ENCODE results near the gene NRAS.

Gene NRAS

DNA sequence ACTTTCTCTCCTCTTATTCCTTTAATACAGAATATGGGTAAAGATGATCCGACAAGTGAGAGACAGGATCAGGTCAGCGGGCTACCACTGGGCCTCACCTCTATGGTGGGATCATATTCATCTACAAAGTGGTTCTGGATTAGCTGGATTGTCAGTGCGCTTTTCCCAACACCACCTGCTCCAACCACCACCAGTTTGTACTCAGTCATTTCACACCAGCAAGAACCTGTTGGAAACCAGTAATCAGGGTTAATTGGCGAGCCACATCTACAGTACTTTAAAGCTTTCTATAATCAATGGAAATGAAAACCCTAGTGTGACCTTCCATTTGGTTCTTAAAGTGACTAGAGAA, 643 bp downstream of the NRAS start:
- ChIA-PET CTCF (interaction anchor here (0.8 to 1.3 kb wide), 2 partner anchors 262 to 369 kb away, joined by 3 to 6 read pairs; no protein-coding TSS in a partner anchor), POLR2A (interaction anchor here (0.9 to 1.9 kb wide), 5 partner anchors 13 to 64 kb away, joined by 3 to 4 read pairs (median 3); partner anchors contain the start of genes AMPD1, DENND2C and SIKE1)
- Histone ChIP-seq H3K36me3 (ENCODE audit: control insufficient read depth in 2 of 2, insufficient read depth in 1 of 2, low read length in 2 of 2) (peaks cover 37 to 83% of the 10 kb centered on the region in 2 experiments), H3K9me3 (ENCODE audit: control insufficient read depth, insufficient read depth, low read depth, low read length) (no peaks in the 10 kb centered on the region), H3K27ac (ENCODE audit: extremely low read depth, low read depth, low read length) (0 out of 2 replicates have a peak overlapping the region, but pooled peaks have one; percentile 16), H3K4me3 (ENCODE audit: low read depth, low read length) (peak overlapping the region; percentile 96), H3K4me1 (ENCODE audit: control insufficient read depth, insufficient read depth, low read length) (no peaks in the 10 kb centered on the region)
- TF ChIP-seq, protein P1, sequence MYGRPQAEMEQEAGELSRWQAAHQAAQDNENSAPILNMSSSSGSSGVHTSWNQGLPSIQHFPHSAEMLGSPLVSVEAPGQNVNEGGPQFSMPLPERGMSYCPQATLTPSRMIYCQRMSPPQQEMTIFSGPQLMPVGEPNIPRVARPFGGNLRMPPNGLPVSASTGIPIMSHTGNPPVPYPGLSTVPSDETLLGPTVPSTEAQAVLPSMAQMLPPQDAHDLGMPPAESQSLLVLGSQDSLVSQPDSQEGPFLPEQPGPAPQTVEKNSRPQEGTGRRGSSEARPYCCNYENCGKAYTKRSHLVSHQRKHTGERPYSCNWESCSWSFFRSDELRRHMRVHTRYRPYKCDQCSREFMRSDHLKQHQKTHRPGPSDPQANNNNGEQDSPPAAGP (tag by site-specific recombination; IDR thresholded peaks at IDR 0.05): no peak
- TF ChIP-seq SCRT2 (tag by site-specific recombination; IDR thresholded peaks at IDR 0.05): peak; percentile 88
- TF ChIP-seq, protein P2, sequence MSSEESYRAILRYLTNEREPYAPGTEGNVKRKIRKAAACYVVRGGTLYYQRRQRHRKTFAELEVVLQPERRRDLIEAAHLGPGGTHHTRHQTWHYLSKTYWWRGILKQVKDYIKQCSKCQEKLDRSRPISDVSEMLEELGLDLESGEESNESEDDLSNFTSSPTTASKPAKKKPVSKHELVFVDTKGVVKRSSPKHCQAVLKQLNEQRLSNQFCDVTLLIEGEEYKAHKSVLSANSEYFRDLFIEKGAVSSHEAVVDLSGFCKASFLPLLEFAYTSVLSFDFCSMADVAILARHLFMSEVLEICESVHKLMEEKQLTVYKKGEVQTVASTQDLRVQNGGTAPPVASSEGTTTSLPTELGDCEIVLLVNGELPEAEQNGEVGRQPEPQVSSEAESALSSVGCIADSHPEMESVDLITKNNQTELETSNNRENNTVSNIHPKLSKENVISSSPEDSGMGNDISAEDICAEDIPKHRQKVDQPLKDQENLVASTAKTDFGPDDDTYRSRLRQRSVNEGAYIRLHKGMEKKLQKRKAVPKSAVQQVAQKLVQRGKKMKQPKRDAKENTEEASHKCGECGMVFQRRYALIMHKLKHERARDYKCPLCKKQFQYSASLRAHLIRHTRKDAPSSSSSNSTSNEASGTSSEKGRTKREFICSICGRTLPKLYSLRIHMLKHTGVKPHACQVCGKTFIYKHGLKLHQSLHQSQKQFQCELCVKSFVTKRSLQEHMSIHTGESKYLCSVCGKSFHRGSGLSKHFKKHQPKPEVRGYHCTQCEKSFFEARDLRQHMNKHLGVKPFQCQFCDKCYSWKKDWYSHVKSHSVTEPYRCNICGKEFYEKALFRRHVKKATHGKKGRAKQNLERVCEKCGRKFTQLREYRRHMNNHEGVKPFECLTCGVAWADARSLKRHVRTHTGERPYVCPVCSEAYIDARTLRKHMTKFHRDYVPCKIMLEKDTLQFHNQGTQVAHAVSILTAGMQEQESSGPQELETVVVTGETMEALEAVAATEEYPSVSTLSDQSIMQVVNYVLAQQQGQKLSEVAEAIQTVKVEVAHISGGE (tag by site-specific recombination; conservative IDR thresholded peaks at IDR 0.05; ENCODE audit: low read depth): no peak
- no peak for TF ChIP-seq ZNF366 (tag by site-specific recombination; conservative IDR thresholded peaks at IDR 0.05)

DNA sequence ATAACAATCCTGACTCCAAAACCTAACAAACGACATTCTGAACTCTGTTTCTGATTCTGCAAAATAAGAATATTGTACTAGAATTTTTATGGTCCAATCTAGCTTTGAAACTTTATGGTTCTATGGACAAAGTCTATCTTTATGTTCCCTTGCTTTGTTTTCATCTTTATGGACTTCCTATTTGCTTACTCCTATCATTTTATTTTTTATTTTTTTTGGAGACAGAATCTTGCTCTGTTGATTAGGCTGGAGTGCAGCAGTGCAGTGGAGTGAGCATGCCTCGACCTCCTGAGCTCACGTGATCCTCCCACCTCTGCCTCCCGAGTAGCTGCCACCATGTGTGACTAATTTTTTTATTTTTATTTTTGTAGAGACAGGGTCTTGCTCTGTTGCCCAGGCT, 3.6 kb downstream of the NRAS start:
- ChIA-PET CTCF (interaction anchor here (1.2 kb wide), 1 partner anchor 366 kb away, joined by 3 read pairs; no protein-coding TSS in a partner anchor), POLR2A (interaction anchor here (1.2 kb wide), 1 partner anchor 10 kb away, joined by 3 read pairs; no protein-coding TSS in a partner anchor)
- Histone ChIP-seq H3K4me3 (ENCODE audit: low read depth, low read length) (no peak overlapping the region), H3K27ac (ENCODE audit: extremely low read depth, low read depth, low read length) (no peak overlapping the region), H3K9me3 (ENCODE audit: control insufficient read depth, insufficient read depth, low read depth, low read length) (no peaks in the 10 kb centered on the region), H3K36me3 (ENCODE audit: control insufficient read depth in 2 of 2, insufficient read depth in 1 of 2, low read length in 2 of 2) (peaks cover 41 to 79% of the 10 kb centered on the region in 2 experiments), H3K4me1 (ENCODE audit: control insufficient read depth, insufficient read depth, low read length) (no peaks in the 10 kb centered on the region)
- no peak for TF ChIP-seq ZNF76 (tag by site-specific recombination; IDR thresholded peaks at IDR 0.05; ENCODE audit: borderline replicate concordance, low read depth)
- TF ChIP-seq ZNF121 (tag by site-specific recombination; IDR thresholded peaks at IDR 0.05): 0 out of 2 replicates have a peak, but pooled peaks have one; percentile 29
- TF ChIP-seq ZNF670 (tag by site-specific recombination; IDR thresholded peaks at IDR 0.05; ENCODE audit: low read depth): no peak

DNA sequence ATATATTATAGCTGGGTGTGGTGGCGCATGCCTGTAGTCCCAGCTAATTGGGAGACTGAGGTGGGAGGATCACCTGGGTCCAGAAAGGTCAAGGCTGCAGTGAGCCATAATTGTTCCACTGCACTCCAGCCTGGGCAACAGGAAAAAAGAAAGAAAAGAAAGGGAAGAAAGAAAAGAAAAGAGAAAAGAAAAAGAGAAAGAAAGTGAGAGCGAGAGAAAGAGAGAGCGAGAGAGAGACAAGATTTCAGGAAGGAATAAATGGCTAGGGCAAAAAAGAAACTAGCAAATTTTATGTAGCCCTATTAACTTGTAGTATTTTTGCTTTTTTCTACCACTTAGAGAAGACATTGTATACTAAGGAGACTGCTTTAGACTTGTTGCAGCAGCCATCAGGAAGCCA, 6.2 kb downstream of the NRAS start:
- H3K4me3 ChIP-seq (ENCODE audit: low read depth, low read length): no peak overlapping the region
- TF ChIP-seq PRDM1 (tag by site-specific recombination; IDR thresholded peaks at IDR 0.05) (peak; percentile 96), ZNF211 (tag by site-specific recombination; IDR thresholded peaks at IDR 0.05; ENCODE audit: low read depth) (no peak), ZNF776 (tag by site-specific recombination; IDR thresholded peaks at IDR 0.05; ENCODE audit: borderline replicate concordance) (no peak), ZNF596 (tag by site-specific recombination; IDR thresholded peaks at IDR 0.05) (peak; percentile 31; the same call in 1 of the 2 replicates)
- TF ChIP-seq, protein P3, sequence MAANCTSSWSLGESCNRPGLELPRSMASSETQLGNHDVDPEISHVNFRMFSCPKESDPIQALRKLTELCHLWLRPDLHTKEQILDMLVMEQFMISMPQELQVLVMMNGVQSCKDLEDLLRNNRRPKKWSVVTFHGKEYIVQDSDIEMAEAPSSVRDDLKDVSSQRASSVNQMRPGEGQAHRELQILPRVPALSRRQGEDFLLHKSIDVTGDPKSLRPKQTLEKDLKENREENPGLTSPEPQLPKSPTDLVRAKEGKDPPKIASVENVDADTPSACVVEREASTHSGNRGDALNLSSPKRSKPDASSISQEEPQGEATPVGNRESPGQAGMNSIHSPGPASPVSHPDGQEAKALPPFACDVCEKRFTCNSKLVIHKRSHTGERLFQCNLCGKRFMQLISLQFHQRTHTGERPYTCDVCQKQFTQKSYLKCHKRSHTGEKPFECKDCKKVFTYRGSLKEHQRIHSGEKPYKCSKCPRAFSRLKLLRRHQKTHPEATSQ (tag by site-specific recombination; IDR thresholded peaks at IDR 0.05): no peak
- POLR2A ChIA-PET: interaction anchor here (1.3 kb wide), 1 partner anchor 41 kb away, joined by 4 read pairs; the partner anchor contains the start of gene DENND2C
- CTCF ChIA-PET: interaction anchor here (0.7 kb wide), 1 partner anchor 365 kb away, joined by 3 read pairs; no protein-coding TSS in a partner anchor
- peaks cover 49 to 92% of the 10 kb centered on the region in 2 experiments for H3K36me3 ChIP-seq (ENCODE audit: control insufficient read depth in 2 of 2, insufficient read depth in 1 of 2, low read length in 2 of 2)
- no peaks in the 10 kb centered on the region for H3K9me3 ChIP-seq (ENCODE audit: control insufficient read depth, insufficient read depth, low read depth, low read length)
- no peaks in the 10 kb centered on the region for H3K4me1 ChIP-seq (ENCODE audit: control insufficient read depth, insufficient read depth, low read length)
- H3K27ac ChIP-seq (ENCODE audit: extremely low read depth, low read depth, low read length): no peak overlapping the region
